K562 (cell line): Measurements from ENCODE around the gene STRA8. TPM values are rescaled to one million over a fixed set of nuclear protein-coding genes. Genes with fewer than 3 reads are reported as not detected.

Source experiments
- ATAC-seq: fragments of 200-7000 bp; cut with Tn5 transposase; 3 replicates; pipeline ENCODE4 v1.9.1; 2020; ENCODE audit warnings: moderate library complexity
- BruUV-seq: library from RNA; stranded (reverse); fragments of 400-500 nt; replicated peaks from 2 replicates; lab custom pipeline; 2021; lab: Mats Ljungman, UMichigan
- CTCF ChIA-PET: fragments of 300-600 bp; formaldehyde crosslinking; extraction: SDS; loops from one replicate; lab custom pipeline; 2021; ENCODE audit warnings: low intra/inter-chr PET ratio; lab: Yijun Ruan, JAX
- POLR2A ChIA-PET: fragments of 300-600, 350-650 bp; sonication (Branson Sonifier 250); formaldehyde crosslinking; extraction: SDS; loops from one replicate; lab custom pipeline; 2021; ENCODE audit warnings: antibody characterized with exemption, inconsistent platforms; lab: Yijun Ruan, JAX
- DNase-seq, 4 experiments: peaks; one replicate each; pipeline versions ENCODE4 v3.0.0 to v3.0.0-alpha.2; 2011 to 2018; ENCODE audit warnings: low spot score in 3 of 4, mixed read lengths in 3 of 4; ENCODE audit errors: extremely low read depth in 1 of 4
- FAIRE-seq: peaks from 2 replicates; lab custom pipeline; 2011; peaks lifted over from hg19 to GRCh38; lab: Jason Lieb, UNC
- H2AFZ ChIP-seq: 2 replicates; pipeline ENCODE4 v1.6.0; 2011; ENCODE audit warnings: low read depth, low read length, control low read depth, inconsistent platforms
- H3K27ac ChIP-seq: fragments of 200-600 bp; 3 replicates; pipeline ENCODE4 v1.8.0; 2011; ENCODE audit warnings: low read depth, mild to moderate bottlenecking, control low read depth, inconsistent platforms, low read length, moderate library complexity, mixed read lengths; ENCODE audit errors: extremely low read depth
- H3K27me3 ChIP-seq, 2 experiments: fragments of 300-600 bp in 1 of 2; 2 replicates in 1 of 2; 3 replicates in 1 of 2; pipeline versions ENCODE4 v1.6.0 to v1.8.0; 2011; ENCODE audit warnings: inconsistent platforms in 2 of 2, low read length in 2 of 2, mild to moderate bottlenecking in 1 of 2, mixed read lengths in 1 of 2, moderate library complexity in 1 of 2; ENCODE audit not compliant: control insufficient read depth in 2 of 2, insufficient read depth in 2 of 2
- H3K36me3 ChIP-seq: fragments of 300-600 bp; 3 replicates; pipeline ENCODE4 v1.8.0; 2011; ENCODE audit warnings: mild to moderate bottlenecking, low read length, inconsistent platforms; ENCODE audit not compliant: control insufficient read depth, insufficient read depth
- H3K4me1 ChIP-seq, 2 experiments: fragments of 200-600 bp in 1 of 2; replicated peaks in 1 of 2; 2 replicates in 1 of 2; 3 replicates in 1 of 2; pipeline versions ENCODE4 v1.5.1 to v1.8.0; 2011; ENCODE audit warnings: inconsistent platforms in 2 of 2, low read length in 2 of 2, mild to moderate bottlenecking in 1 of 2, mixed read lengths in 1 of 2, moderate library complexity in 1 of 2; ENCODE audit not compliant: control insufficient read depth in 2 of 2, insufficient read depth in 2 of 2
- H3K4me2 ChIP-seq: 2 replicates; pipeline ENCODE4 v1.6.1; 2011; ENCODE audit warnings: low read length, control low read depth, inconsistent platforms, mixed read lengths; ENCODE audit not compliant: insufficient read depth
- H3K4me3 ChIP-seq: fragments of 200-600 bp; sonication (generic), shearing (Covaris generic); 2 replicates; pipeline ENCODE4 v1.5.1; 2016; ENCODE audit warnings: control low read depth, inconsistent platforms
- H3K79me2 ChIP-seq: fragments of 200-600 bp; 3 replicates; pipeline ENCODE4 v1.8.0; 2011; ENCODE audit warnings: low read length, inconsistent platforms; ENCODE audit not compliant: control insufficient read depth, insufficient read depth
- H3K9ac ChIP-seq, 2 experiments: 2 replicates each; pipeline versions ENCODE4 v1.6.0 to v1.6.1; 2011; ENCODE audit warnings: low read depth in 2 of 2, low read length in 2 of 2, control low read depth in 1 of 2, inconsistent platforms in 1 of 2, mild to moderate bottlenecking in 1 of 2, mixed read lengths in 1 of 2; ENCODE audit not compliant: insufficient read depth in 1 of 2
- H3K9me1 ChIP-seq: one replicate; pipeline ENCODE4 v1.6.0; 2011; ENCODE audit warnings: inconsistent platforms, mild to moderate bottlenecking, low read length, moderate library complexity; ENCODE audit not compliant: control insufficient read depth, insufficient read depth
- H3K9me3 ChIP-seq: replicated peaks from 2 replicates; pipeline ENCODE4 v1.5.1; 2011; ENCODE audit warnings: low read depth, low read length, inconsistent platforms; ENCODE audit not compliant: control insufficient read depth, insufficient read depth
- H4K20me1 ChIP-seq: replicated peaks from 2 replicates; pipeline ENCODE4 v1.6.1; 2011; ENCODE audit warnings: low read length, inconsistent platforms, mixed read lengths; ENCODE audit not compliant: control insufficient read depth, insufficient read depth
- ARID1B ChIP-seq: fragments of 450-650 bp; IDR thresholded peaks from 2 replicates; pipeline ENCODE4 v1.6.1; 2016; ENCODE audit warnings: antibody characterized with exemption, mild to moderate bottlenecking, inconsistent platforms
- CBX1 ChIP-seq: sonication (generic); IDR thresholded peaks from 2 replicates; pipeline ENCODE4 v1.6.1; 2016; ENCODE audit warnings: antibody characterized with exemption, low read depth, mild to moderate bottlenecking
- CC2D1A ChIP-seq: fragments of 450-650 bp; IDR thresholded peaks from 2 replicates; pipeline ENCODE4 v1.6.1; 2017; ENCODE audit warnings: mild to moderate bottlenecking
- CTBP1 ChIP-seq: fragments of 450-650 bp; IDR thresholded peaks from 2 replicates; pipeline ENCODE4 v1.6.1; 2016; ENCODE audit warnings: borderline replicate concordance
- KLF16 ChIP-seq: IDR thresholded peaks from 2 replicates; pipeline ENCODE4 v1.6.1; 2016; ENCODE audit warnings: antibody characterized with exemption
- MAZ ChIP-seq, 2 experiments: fragments of 450-650 bp in 1 of 2; sonication (generic) in 1 of 2; formaldehyde crosslinking; IDR thresholded peaks in 1 of 2; conservative IDR thresholded peaks in 1 of 2; 2 replicates each; pipeline versions ENCODE4 v1.4.0 to v1.5.0; 2020; ENCODE audit warnings: mild to moderate bottlenecking in 1 of 2, missing genetic modification reagents in 1 of 2
- PHB2 ChIP-seq: fragments of 450-650 bp; IDR thresholded peaks from 2 replicates; pipeline ENCODE4 v1.6.1; 2017; ENCODE audit warnings: low read depth
- RCOR1 ChIP-seq, 2 experiments: IDR thresholded peaks; 2 replicates each; pipeline ENCODE4 v1.6.1; 2012; ENCODE audit warnings: low read depth in 2 of 2, low read length in 2 of 2, borderline replicate concordance in 1 of 2, improper control_type of control experiment in 1 of 2
- SMARCA4 ChIP-seq: fragments of 450-650 bp; IDR thresholded peaks from 2 replicates; pipeline ENCODE4 v1.6.1; 2016
- UBTF ChIP-seq, 2 experiments: IDR thresholded peaks; 2 replicates each; pipeline ENCODE4 v1.6.1; 2012; ENCODE audit warnings: improper control_type of control experiment in 2 of 2, low read depth in 2 of 2, low read length in 2 of 2, borderline replicate concordance in 1 of 2
- XRCC4 ChIP-seq: IDR thresholded peaks from one replicate; pipeline ENCODE4 v1.6.1; 2011; ENCODE audit not compliant: insufficient read depth, insufficient read length; ENCODE audit errors: extremely low read depth
- ZC3H4 ChIP-seq: sonication (generic); formaldehyde crosslinking; IDR thresholded peaks from 2 replicates; pipeline ENCODE4 v1.9.0; 2021; ENCODE audit warnings: missing genetic modification reagents, borderline replicate concordance
- ZNF311 ChIP-seq: fragments of 250-450 bp; sonication (Bioruptor Pico); IDR thresholded peaks from 2 replicates; pipeline ENCODE4 v1.4.0; 2020; ENCODE audit warnings: mild to moderate bottlenecking, moderate library complexity
- WGBS: fragments of 100-300 bp; shearing (Covaris generic); methylation state at CpG from one replicate; pipeline ENCODE4 v1.1.6; 2016; ENCODE audit warnings: low coverage, mixed read lengths; ENCODE audit not compliant: insufficient coverage; ENCODE audit errors: missing lambda C conversion rate; 5-methylcytosine and 5-hydroxymethylcytosine counted together
- in situ Hi-C: fragments of 300-500 bp; cut with MboI; formaldehyde crosslinking; loops from 4 replicates; pipeline ENCODE4 v1.15.0; 2018; ENCODE audit warnings: inconsistent platforms, mixed read lengths
- intact Hi-C: fragments of 100-400 bp; cut with micrococcal nuclease; formaldehyde crosslinking; loops from 2 replicates; pipeline ENCODE4 v1.14.2; 2022
- polyA plus RNA-seq, 8 experiments: library from polyadenylated mRNA; depleted of rRNA in 4 of 8; stranded (reverse) in 5 of 8; unstranded in 3 of 8; fragments of >200 nt; fragmentation: Nextera tagmentation in 2 of 8; fragmentation: Illumina TruSeq in 1 of 8; extraction: Ambion mirVana in 2 of 8; extraction: Trizol in 1 of 8; gene quantifications; 2 replicates each; pipeline versions ENCODE4 v1.2.1 to v1.2.3, GENCODE V29; 2011 to 2014; ENCODE audit warnings: inconsistent platforms in 1 of 8, missing spikeins in 1 of 8
- total RNA-seq, 7 experiments: library from RNA; depleted of rRNA in 6 of 7; stranded (reverse); fragments of >200 nt in 6 of 7; fragmentation: Illumina TruSeq in 2 of 7; extraction: Trizol in 2 of 7; gene quantifications; 2 replicates each; pipeline versions ENCODE4 v1.2.1 to v1.2.3, GENCODE V29; 2011 to 2021; ENCODE audit warnings: low replicate concordance in 1 of 7
- TF ChIP-seq, protein P1 (sequence below), 3 experiments: IDR thresholded peaks in 2 of 3; conservative IDR thresholded peaks in 1 of 3; 2 replicates each; pipeline ENCODE4 v1.5.1; 2011 to 2012; ENCODE audit warnings: low read length in 3 of 3, mild to moderate bottlenecking in 3 of 3, control low read depth in 2 of 3, improper control_type of control experiment in 1 of 3, inconsistent platforms in 1 of 3, low read depth in 1 of 3, mixed read lengths in 1 of 3, moderate library complexity in 1 of 3; ENCODE audit not compliant: insufficient read depth in 2 of 3
- TF ChIP-seq, protein P2 (sequence below): fragments of 250-450 bp; sonication (Bioruptor Pico); IDR thresholded peaks from 2 replicates; pipeline ENCODE4 v1.8.0; 2021; ENCODE audit warnings: borderline replicate concordance, mild to moderate bottlenecking, moderate library complexity; ENCODE audit not compliant: poor library complexity, severe bottlenecking
- TF ChIP-seq, protein P3 (sequence below): fragments of 250-450 bp; sonication (Bioruptor Pico); IDR thresholded peaks from 2 replicates; pipeline ENCODE4 v1.8.0; 2022; ENCODE audit warnings: inconsistent platforms

STRA8 gene
- total and polyA plus RNA-seq, 9 of the 15 experiments (the other 6 are each of a cell fraction or from before 2014, with no cell fraction given) = not detected

GRCh38 chr7:135232720-135233119 lies 918 bp upstream of the STRA8 start:
- H3K79me2 ChIP-seq = no peaks in the 10 kb centered on the region
- TF ChIP-seq CC2D1A (peak; percentile 33; the same call in 1 of the 2 replicates), CTBP1 (peak; percentile 53; the same call in 1 of the 2 replicates), SMARCA4 (0 out of 2 replicates have a peak, but pooled peaks have one; percentile 20), ZC3H4 (CRISPR knock-in tag) (no peak), MAZ (CRISPR knock-in tag; conservative IDR thresholded peaks at IDR 0.05 in 1 of 2, IDR thresholded peaks at IDR 0.05 in 1 of 2) (0 out of 4 replicates have a peak, but pooled peaks of 1 of the 2 experiments have one; percentile 12), UBTF (IDR thresholded peaks at IDR 0.05; ENCODE audit: borderline replicate concordance in 1 of 2, low read depth in 2 of 2, low read length in 2 of 2) (0 out of 4 replicates have a peak, but pooled peaks of 1 of the 2 experiments have one; percentile 47), CBX1 (no peak), XRCC4 (no peak), ZNF311 (no peak), KLF16 (peak; percentile 42; the same call in 1 of the 2 replicates), RCOR1 (IDR thresholded peaks at IDR 0.05; ENCODE audit: borderline replicate concordance in 1 of 2, low read depth in 2 of 2, low read length in 2 of 2) (0 out of 4 replicates have a peak, but pooled peaks of 1 of the 2 experiments have one; percentile 34), PHB2 (no peak), ARID1B (peak; percentile 11; the same call in 1 of the 2 replicates)
- TF ChIP-seq, protein P1, sequence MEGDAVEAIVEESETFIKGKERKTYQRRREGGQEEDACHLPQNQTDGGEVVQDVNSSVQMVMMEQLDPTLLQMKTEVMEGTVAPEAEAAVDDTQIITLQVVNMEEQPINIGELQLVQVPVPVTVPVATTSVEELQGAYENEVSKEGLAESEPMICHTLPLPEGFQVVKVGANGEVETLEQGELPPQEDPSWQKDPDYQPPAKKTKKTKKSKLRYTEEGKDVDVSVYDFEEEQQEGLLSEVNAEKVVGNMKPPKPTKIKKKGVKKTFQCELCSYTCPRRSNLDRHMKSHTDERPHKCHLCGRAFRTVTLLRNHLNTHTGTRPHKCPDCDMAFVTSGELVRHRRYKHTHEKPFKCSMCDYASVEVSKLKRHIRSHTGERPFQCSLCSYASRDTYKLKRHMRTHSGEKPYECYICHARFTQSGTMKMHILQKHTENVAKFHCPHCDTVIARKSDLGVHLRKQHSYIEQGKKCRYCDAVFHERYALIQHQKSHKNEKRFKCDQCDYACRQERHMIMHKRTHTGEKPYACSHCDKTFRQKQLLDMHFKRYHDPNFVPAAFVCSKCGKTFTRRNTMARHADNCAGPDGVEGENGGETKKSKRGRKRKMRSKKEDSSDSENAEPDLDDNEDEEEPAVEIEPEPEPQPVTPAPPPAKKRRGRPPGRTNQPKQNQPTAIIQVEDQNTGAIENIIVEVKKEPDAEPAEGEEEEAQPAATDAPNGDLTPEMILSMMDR (IDR thresholded peaks at IDR 0.05 in 2 of 3, conservative IDR thresholded peaks at IDR 0.05 in 1 of 3; ENCODE audit: insufficient read depth in 2 of 3, low read depth in 1 of 3, low read length in 3 of 3) = peak; percentile 74 to 88 (median 85)
- TF ChIP-seq, protein P2, sequence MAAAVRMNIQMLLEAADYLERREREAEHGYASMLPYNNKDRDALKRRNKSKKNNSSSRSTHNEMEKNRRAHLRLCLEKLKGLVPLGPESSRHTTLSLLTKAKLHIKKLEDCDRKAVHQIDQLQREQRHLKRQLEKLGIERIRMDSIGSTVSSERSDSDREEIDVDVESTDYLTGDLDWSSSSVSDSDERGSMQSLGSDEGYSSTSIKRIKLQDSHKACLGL (CRISPR knock-in tag) = no peak
- TF ChIP-seq, protein P3, sequence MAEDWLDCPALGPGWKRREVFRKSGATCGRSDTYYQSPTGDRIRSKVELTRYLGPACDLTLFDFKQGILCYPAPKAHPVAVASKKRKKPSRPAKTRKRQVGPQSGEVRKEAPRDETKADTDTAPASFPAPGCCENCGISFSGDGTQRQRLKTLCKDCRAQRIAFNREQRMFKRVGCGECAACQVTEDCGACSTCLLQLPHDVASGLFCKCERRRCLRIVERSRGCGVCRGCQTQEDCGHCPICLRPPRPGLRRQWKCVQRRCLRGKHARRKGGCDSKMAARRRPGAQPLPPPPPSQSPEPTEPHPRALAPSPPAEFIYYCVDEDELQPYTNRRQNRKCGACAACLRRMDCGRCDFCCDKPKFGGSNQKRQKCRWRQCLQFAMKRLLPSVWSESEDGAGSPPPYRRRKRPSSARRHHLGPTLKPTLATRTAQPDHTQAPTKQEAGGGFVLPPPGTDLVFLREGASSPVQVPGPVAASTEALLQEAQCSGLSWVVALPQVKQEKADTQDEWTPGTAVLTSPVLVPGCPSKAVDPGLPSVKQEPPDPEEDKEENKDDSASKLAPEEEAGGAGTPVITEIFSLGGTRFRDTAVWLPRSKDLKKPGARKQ (CRISPR knock-in tag) = 0 out of 2 replicates have a peak, but pooled peaks have one; percentile 7

More at GRCh38 chr7:135232720-135233119, 918 bp upstream of the STRA8 start:
- peak overlapping the region; percentile 49 for H2AFZ ChIP-seq
- ATAC-seq = peak; percentile 96
- no peaks in the 10 kb centered on the region for H3K27me3 ChIP-seq
- H3K9ac ChIP-seq = no peak overlapping the region
- H4K20me1 ChIP-seq = no peaks in the 10 kb centered on the region
- ChIA-PET POLR2A (interaction anchor here (0.6 kb wide), 1 partner anchor 597 kb away, joined by 3 read pairs; no protein-coding TSS in a partner anchor), CTCF (no interaction called here)
- H3K27ac ChIP-seq = no peak overlapping the region
- peak; percentile 80 for FAIRE-seq
- H3K9me3 ChIP-seq = no peaks in the 10 kb centered on the region
- DNase-seq = peak; percentile 61 to 82 (median 71)
- intact Hi-C loops (no loop called here), in situ Hi-C loops (no loop called here)
- H3K36me3 ChIP-seq = no peaks in the 10 kb centered on the region
- WGBS = 29% methylated on average over 13 of the region's 13 CpGs
- H3K4me2 ChIP-seq = 0 out of 2 replicates have a peak overlapping the region, but pooled peaks have one; percentile 21
- no peak overlapping the region for H3K4me3 ChIP-seq
- peaks cover 13 to 18% of the 10 kb centered on the region in 2 experiments; a peak in 4 of 5 replicates for H3K4me1 ChIP-seq
- BruUV-seq = no TSS peak
- no peaks in the 10 kb centered on the region for H3K9me1 ChIP-seq
